Astrocyte of the spinal cord (primary cell): ENCODE measurements around the gene IFNW1.
"Not testable (repeated sequence)": the region's sequence is repeated elsewhere in the genome, so short reads cannot be mapped to it uniquely, and the experiment has no call there.

Experiments used
- DNase-seq: peaks from one replicate; pipeline ENCODE4 v3.0.0; 2011; ENCODE audit warnings: low read depth, low spot score
- H3K4me3 ChIP-seq: 2 replicates; pipeline ENCODE4 v1.5.1; 2011; ENCODE audit warnings: low read depth, mild to moderate bottlenecking, low read length, moderate library complexity
- in situ Hi-C: cut with HindIII; loops from 2 replicates; pipeline ENCODE4 v1.10.0; 2017; ENCODE audit warnings: low sequenced_read_pairs
- TF ChIP-seq, protein P1 (sequence below): IDR thresholded peaks from 2 replicates; pipeline ENCODE4 v1.5.1; 2012; ENCODE audit warnings: low read depth, mild to moderate bottlenecking, low read length, inconsistent platforms

IFNW1 gene

GRCh38 chr9:21141427-21141882 lies at the start of gene IFNW1:
TSS of gene IFNW1 (minus strand) at chr9:21141832. CDS start at chr9:21141570, 262 bp downstream.
- TF ChIP-seq, protein P1, sequence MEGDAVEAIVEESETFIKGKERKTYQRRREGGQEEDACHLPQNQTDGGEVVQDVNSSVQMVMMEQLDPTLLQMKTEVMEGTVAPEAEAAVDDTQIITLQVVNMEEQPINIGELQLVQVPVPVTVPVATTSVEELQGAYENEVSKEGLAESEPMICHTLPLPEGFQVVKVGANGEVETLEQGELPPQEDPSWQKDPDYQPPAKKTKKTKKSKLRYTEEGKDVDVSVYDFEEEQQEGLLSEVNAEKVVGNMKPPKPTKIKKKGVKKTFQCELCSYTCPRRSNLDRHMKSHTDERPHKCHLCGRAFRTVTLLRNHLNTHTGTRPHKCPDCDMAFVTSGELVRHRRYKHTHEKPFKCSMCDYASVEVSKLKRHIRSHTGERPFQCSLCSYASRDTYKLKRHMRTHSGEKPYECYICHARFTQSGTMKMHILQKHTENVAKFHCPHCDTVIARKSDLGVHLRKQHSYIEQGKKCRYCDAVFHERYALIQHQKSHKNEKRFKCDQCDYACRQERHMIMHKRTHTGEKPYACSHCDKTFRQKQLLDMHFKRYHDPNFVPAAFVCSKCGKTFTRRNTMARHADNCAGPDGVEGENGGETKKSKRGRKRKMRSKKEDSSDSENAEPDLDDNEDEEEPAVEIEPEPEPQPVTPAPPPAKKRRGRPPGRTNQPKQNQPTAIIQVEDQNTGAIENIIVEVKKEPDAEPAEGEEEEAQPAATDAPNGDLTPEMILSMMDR: peak; percentile 35
- H3K4me3 ChIP-seq: no peak within 1 kb of the TSS
- DNase-seq: no peak
- in situ Hi-C loops: no loop called here

DNA sequence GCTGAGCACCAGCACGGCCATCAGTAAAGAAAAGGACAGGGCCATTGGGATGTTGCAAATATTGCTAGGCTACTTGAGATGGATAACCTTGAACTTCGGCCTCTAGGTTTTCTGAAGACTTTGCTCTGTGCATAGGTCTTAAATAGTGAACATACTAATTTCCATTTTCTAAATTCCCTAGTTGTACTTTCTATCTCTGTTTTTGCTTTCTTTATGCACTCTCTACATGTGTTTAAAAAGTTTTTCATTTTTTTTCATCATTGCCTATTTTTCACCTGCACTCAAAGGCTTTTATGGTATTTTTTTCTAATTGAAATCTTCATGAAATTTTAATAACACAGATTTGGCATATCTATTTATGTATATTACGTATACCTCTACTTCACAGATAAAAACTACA lies 45.9 kb upstream of the IFNW1 start, which contains the start of gene IFNA4:
Gene IFNA4, minus strand, starts transcription at position 101 of the 400 bp plus-strand sequence. Its CDS starts 56 bp downstream, at position 45.
- DNase-seq, H3K4me3 ChIP-seq, in situ Hi-C loops: not testable (repeated sequence)

DNA sequence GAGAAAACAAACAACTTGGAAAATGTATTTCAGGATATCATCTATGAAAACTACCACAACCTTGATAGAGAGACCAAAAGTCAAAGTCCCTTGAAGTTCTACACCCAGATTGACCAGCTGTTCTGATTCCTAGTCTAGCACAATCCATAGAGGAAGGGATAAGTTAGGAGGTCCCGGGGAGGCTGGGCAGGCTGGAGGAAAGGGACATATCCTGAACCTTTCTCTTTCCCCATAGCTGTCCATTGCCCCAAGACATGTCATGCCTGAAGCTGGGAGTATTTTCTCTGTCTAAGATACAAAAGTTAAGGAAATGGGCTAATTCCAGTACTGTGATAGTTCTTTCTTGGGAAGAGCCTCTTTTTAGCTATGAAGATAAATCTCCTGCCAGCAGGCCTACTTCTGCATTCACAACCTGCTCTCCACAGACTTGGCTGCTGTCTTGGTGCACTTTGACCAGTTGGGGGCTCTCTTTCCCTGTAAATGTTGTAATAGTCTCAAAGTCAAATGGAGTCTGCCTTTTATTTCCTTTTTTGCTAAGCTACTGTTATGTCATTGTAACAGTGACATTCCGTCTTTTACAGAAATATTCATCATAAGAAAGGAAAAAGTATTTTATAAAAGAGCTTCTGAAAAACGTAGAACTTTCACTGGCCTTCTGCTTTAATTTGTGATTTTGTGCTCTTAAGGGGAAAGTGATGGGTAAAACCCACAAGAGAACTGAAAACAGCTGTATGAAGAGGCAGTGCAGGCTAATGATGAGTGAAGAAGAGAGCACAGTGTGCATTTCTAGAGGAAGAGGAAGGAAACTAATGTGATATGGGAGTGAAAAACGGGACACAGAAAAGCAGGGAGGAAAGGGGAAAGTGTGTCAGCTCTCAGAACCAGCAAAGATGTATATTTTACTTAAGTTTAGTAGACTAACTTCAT lies 41.4 kb upstream of the IFNW1 start:
- peak; percentile 1 for DNase-seq
- H3K4me3 ChIP-seq, in situ Hi-C loops: not testable (repeated sequence)
- TF ChIP-seq, protein P1: peak; percentile 54

DNA sequence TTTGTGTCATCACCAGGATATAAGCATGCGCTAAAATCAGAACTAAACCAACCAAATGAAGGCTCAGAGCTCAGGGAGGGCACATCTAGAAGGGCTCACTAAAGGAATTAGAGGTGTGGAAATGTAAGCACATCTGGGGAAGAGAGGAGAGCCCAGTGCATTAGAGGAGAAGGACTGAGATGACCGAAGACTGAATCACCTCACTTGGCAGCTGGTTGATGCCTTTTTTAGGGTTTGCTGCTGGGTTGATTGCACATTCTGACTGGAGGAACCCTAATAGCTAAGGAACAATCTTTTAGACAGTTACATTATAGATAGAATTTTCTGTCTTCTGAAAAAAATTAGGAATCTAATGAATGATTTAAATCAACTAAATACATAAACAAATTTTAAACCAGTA lies 33.0 kb upstream of the IFNW1 start:
- DNase-seq: peak; percentile 8
- in situ Hi-C loops: no loop called here
- H3K4me3 ChIP-seq: no peak overlapping the region
- TF ChIP-seq, protein P1: no peak

DNA sequence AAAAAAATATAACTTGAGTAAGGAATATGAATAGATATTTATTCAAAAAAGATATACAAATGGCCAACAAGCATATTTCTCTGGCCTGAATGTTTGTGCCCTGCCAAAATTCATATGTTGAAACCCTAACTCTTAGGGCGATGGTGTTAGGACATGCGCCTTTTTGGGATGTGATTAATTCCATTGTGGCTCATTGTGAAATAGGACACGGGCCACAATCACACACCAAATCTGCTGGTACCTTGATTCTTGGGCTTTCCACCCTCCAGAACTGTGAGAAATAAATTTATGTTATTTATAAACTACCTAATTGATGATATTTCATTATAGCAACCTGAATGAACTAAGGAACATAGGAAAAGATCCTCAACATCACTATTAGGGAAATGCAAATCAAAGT lies 30.5 kb upstream of the IFNW1 start:
- no peak overlapping the region for H3K4me3 ChIP-seq
- in situ Hi-C loops: no loop called here
- TF ChIP-seq, protein P1: no peak
- no peak for DNase-seq

GRCh38 chr9:21171351-21171750 lies 29.7 kb upstream of the IFNW1 start:
- TF ChIP-seq, protein P1: no peak
- no peak overlapping the region for H3K4me3 ChIP-seq
- no peak for DNase-seq
- in situ Hi-C loops: no loop called here

GRCh38 chr9:21166560-21166959 lies 24.9 kb upstream of the IFNW1 start, which contains the start of gene IFNA21:
TSS of gene IFNA21 (minus strand) at chr9:21166660. CDS start at chr9:21166612, 48 bp downstream.
- H3K4me3 ChIP-seq, in situ Hi-C loops, DNase-seq: not testable (repeated sequence)
